KOPT-K1 (cell line): ENCODE measurements around the gene ITGA2.
A peak's percentile ranks its signal among the peaks of the same experiment; 100 is the strongest.

Experiments used
- H3K27ac ChIP-seq: fragments of 200-600 bp; sonication (generic); 2 replicates; pipeline ENCODE4 v1.5.1; 2016; ENCODE audit warnings: antibody characterized with exemption, mild to moderate bottlenecking, low read depth, low read length; ENCODE audit not compliant: poor library complexity, severe bottlenecking
- H3K36me3 ChIP-seq: fragments of 200-600 bp; sonication (generic); 2 replicates; pipeline ENCODE4 v1.5.1; 2017; ENCODE audit warnings: antibody characterized with exemption, mild to moderate bottlenecking, low read length, moderate library complexity; ENCODE audit not compliant: insufficient read depth
- H3K9me3 ChIP-seq: fragments of 200-600 bp; sonication (generic); 2 replicates; pipeline ENCODE4 v1.5.1; 2017; ENCODE audit warnings: antibody characterized with exemption, low read length, mild to moderate bottlenecking; ENCODE audit not compliant: insufficient read depth, poor library complexity, severe bottlenecking

The ITGA2 gene

DNA sequence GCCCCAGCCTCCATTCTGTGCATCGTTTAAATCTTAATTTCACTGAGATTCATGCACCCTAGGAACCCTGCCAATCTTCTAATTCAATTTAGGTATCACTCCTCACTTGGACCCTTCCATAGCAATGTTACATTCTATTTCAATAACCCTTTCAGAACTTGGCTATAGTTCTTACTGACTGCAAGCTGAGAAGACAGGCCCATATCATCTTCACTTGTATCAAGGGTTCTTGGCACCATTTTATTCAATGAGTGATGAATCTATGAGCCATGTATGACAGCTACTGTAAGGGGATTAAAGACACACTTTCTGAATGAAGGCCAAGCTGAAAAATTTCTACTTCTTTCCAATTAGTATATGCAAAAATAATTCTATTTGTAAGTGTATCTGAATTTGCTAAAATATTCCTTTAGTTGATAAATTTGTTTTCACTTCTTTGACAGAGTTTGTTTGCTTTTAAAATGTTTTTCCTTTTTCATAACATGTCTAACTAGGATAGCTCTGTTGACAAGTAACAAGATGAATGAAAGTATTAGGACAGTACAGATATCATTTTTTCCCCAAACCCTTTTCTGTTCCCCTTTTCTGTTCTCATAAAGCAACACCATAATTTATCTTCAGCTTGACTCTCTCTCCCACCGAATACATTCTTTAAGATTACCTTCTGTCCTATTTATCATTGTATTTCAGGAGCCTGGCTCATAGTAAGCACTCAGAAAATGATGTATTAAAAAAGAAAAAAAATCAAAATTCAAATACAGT lies 9.6 kb downstream of the ITGA2 start:
- Histone ChIP-seq H3K36me3 (no peaks in the 10 kb centered on the region), H3K9me3 (no peaks in the 10 kb centered on the region), H3K27ac (no peak overlapping the region)

DNA sequence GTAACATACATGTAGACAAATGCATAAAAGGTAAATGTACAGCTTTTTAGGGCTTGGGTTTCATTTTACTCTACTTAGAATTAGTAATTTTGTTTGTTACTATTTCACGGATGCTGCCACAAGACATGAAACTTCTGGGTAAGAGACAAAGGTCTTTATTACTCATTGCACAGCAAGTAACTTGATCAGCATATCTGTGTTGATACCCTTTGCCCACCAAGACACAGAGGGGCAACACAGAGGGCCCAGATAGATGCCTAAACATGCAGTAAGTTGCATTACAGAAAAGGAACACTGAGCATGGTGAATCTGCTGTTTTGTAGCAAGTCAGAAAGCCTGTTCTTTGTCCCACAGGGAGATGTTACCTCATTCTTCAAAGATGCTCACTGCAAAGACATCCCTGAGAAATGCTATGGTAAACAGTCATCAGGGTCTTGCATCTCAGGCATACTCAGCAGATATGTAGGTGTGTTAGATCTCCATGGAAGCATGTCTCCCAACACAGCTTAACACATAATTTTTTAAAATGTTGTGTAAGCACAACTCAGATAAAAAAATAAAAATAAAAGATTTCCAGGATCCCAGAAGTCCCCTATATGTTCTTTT lies 10.3 kb downstream of the ITGA2 start:
- H3K36me3 ChIP-seq: no peaks in the 10 kb centered on the region
- no peak overlapping the region for H3K27ac ChIP-seq
- no peaks in the 10 kb centered on the region for H3K9me3 ChIP-seq

DNA sequence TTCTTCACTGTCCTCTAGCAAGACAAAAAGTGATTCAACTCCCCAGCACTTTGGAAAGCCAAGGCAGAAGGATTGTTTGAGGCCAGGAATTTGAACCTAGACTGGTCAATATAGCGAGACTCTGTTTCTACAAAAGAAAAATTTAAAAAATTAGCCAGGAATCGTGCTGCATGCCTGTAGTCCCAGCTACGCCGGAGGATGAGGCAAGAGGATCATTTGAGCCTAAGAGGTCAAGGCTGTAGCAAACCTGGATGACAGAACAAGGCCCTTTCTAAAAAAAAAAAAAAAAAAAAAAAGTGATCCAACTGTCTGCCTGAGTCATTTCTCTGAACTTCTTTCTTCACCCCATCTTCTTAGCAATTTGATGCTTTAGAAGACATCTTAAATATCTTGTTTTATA lies 12.4 kb downstream of the ITGA2 start:
- no peaks in the 10 kb centered on the region for H3K9me3 ChIP-seq
- no peaks in the 10 kb centered on the region for H3K36me3 ChIP-seq
- H3K27ac ChIP-seq: no peak overlapping the region

DNA sequence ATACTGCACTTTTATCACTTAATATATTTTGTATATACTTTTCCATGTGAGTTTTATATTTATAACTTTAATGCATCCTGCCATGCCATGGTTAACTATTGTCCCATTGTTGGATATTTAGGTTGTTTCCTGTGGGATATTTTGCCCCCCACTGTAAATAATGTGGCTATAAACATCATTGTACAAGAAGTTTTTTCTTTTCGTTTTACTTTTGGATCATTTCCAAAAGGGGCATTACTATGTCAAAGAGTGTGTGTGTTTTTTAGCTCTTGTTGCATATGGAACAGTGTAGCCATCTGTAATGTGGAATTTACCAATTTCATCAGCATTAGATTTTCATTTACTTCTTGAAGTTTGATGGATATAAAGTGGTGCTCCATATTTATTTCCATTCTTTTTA lies 13.3 kb downstream of the ITGA2 start:
- Histone ChIP-seq H3K27ac (no peak overlapping the region), H3K9me3 (no peaks in the 10 kb centered on the region), H3K36me3 (no peaks in the 10 kb centered on the region)

- H3K27ac ChIP-seq: no peak overlapping the region
- H3K9me3 ChIP-seq: no peaks in the 10 kb centered on the region
- no peaks in the 10 kb centered on the region for H3K36me3 ChIP-seq
Measured at GRCh38 chr5:53003144-53003543, 14.0 kb downstream of the ITGA2 start.

GRCh38 chr5:53006911-53007890 lies 18.0 kb downstream of the ITGA2 start:
- no peaks in the 10 kb centered on the region for H3K36me3 ChIP-seq
- H3K9me3 ChIP-seq: no peaks in the 10 kb centered on the region
- peak overlapping the region; percentile 42 for H3K27ac ChIP-seq

GRCh38 chr5:53008751-53009150 lies 19.6 kb downstream of the ITGA2 start:
- Histone ChIP-seq H3K27ac (no peak overlapping the region), H3K9me3 (no peaks in the 10 kb centered on the region), H3K36me3 (no peaks in the 10 kb centered on the region)

GRCh38 chr5:53009816-53010215 lies 20.7 kb downstream of the ITGA2 start:
- no peaks in the 10 kb centered on the region for H3K9me3 ChIP-seq
- no peaks in the 10 kb centered on the region for H3K36me3 ChIP-seq
- no peak overlapping the region for H3K27ac ChIP-seq

- Histone ChIP-seq H3K27ac (no peak overlapping the region), H3K36me3 (no peaks in the 10 kb centered on the region), H3K9me3 (no peaks in the 10 kb centered on the region)
Measured at GRCh38 chr5:53010814-53011213, 21.7 kb downstream of the ITGA2 start.

DNA sequence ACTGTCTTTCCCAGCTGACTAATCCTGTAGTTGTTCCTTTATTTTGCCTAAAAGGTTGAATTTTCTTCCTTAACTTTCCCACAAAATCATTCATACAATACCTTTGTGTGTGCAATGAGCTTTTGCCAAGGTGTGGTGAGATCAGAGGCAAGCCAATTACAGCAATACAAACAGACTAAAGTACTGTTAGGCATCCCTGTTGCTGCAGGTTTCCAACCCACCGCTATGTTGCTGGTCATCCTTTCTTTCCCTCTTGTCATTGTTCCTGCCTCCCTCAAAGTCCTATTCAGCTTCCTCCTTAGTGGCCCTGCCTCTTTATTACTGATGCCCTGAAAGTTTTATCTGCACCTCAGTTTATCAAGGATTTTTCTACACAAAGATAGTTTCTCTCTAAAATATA lies 22.1 kb downstream of the ITGA2 start:
- Histone ChIP-seq H3K36me3 (no peaks in the 10 kb centered on the region), H3K9me3 (no peaks in the 10 kb centered on the region), H3K27ac (no peak overlapping the region)

GRCh38 chr5:53013857-53014256 lies 24.7 kb downstream of the ITGA2 start:
- Histone ChIP-seq H3K9me3 (no peaks in the 10 kb centered on the region), H3K36me3 (no peaks in the 10 kb centered on the region), H3K27ac (no peak overlapping the region)

- H3K36me3 ChIP-seq: no peaks in the 10 kb centered on the region
- no peak overlapping the region for H3K27ac ChIP-seq
- no peaks in the 10 kb centered on the region for H3K9me3 ChIP-seq
Measured at GRCh38 chr5:53017383-53017782, 28.2 kb downstream of the ITGA2 start.

DNA sequence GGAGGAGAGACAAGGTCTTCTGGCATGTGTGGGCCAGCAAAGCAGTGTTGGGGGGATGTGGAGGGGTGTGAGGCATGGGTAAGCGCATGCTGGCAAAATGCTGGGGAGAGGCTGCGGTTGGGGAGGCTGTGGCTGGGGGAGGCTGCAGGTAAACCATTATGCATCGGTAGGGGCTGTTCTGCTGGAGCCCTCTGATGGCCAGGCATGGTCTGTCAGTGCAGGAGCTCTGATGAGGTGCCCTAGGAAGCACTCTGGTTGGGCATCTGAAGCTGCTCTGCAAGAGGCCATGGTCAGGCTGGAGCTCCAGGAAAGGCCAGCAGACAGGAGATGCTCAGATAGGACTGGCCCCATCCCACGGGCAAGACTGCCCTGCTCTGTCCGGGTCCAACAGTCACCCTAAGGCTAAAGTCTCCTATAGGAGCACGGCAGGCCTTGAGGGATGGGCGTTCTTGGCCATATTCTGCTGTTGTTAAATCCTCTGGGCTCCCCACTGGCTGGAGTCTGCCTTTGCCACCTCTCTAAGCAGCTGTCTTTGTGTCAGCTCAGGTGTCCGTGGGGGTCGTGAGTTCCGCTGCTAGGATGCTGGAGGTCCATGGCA lies 28.7 kb downstream of the ITGA2 start:
- Histone ChIP-seq H3K36me3 (no peaks in the 10 kb centered on the region), H3K9me3 (no peaks in the 10 kb centered on the region), H3K27ac (no peak overlapping the region)

GRCh38 chr5:53019320-53019719 lies 30.2 kb downstream of the ITGA2 start:
- H3K27ac ChIP-seq: no peak overlapping the region
- H3K9me3 ChIP-seq: no peaks in the 10 kb centered on the region
- H3K36me3 ChIP-seq: no peaks in the 10 kb centered on the region
